HG03060 (cell line): ENCODE data around the gene DISP2.

Experiments
- ATAC-seq: cut with Tn5 transposase; IDR thresholded peaks from one replicate; pipeline ENCODE4 v1.9.1; 2021; ENCODE audit warnings: low read depth, moderate number of reproducible peaks; ENCODE audit not compliant: unreplicated experiment

The DISP2 gene

DNA sequence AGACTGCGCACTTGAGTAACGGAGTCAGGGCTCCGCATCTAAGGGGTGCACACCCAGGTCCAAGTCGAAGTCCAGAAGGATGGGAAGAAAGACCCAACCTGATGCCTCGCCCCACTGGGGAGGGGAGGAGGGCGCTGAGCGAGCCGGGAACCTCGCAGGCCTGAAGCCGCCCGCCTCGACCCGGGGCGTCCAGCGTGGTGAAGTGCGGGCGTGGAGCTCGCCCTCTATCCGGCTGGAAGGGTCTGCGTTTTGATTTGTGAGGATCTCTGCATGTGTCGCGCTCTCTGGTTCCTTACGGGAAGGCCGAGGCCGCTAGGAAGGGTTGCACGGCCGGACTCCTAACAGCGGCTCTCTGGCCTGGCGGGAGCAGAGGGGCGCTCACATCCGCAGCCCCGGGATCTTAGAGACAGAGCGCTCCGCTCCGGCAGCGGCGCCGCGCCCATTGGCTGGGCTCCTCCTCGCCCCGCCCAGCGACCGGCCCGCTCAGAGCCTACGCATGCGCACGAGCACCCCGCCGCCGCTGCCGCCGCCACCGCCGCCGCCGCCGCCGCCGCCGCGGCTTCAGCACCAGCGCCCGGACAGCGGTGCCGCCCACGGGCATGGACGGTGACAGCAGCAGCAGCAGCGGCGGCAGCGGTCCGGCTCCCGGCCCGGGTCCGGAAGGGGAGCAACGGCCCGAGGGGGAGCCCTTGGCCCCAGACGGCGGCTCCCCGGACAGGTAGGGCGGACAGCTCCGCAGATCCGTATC lies at the start of gene DISP2:
DISP2 (plus strand) TSS at position 497 of the 748 bp plus-strand sequence; CDS start at position 600, 103 bp downstream.
- ATAC-seq = peak; percentile 50

- no peak for ATAC-seq
Measured at GRCh38 chr15:40309344-40309862, 48.6 kb upstream of the DISP2 start.

GRCh38 chr15:40310001-40310959 lies 47.7 kb upstream of the DISP2 start:
- no peak for ATAC-seq

GRCh38 chr15:40310993-40311392 lies 47.0 kb upstream of the DISP2 start:
- ATAC-seq = no peak

DNA sequence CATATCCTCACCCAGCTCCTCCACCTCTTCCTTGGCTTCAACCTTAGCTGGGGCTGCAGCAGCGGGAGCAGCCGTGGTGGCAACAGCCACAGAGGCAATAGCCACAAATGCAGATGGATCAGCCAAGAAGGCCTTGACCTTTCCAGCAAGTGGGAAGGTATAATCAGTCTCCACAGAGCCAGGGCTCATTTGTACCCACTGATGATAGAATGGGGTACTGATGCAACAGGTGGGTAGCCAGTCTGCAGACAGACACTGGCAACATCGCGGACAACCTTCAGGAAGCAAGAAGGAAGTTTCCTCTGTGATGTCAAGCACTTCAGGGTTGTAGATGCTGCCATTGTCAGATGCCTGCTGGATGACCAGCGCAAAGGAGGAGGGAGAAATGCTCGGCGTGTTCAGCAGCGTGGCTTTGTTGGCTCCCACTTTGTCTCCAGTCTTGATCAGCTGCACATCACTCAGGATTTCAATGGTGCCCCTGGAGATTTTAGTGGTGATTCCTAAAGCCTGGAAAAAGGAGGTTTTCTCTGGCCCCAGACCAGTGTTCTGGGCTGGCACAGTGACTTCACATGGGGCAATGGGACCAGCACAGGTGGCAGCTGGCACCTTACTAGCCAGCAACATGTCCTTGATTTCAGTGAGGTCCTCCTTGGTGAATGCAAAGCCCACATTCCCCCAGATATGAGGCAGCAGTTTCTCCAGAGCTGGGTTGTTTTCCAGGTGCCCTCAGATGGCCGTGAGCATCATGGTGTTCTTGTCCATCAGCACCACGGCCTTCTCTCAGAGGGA lies 45.5 kb upstream of the DISP2 start:
- ATAC-seq = no peak

- ATAC-seq = no peak
Measured at GRCh38 chr15:40313531-40314398, 44.3 kb upstream of the DISP2 start.

DNA sequence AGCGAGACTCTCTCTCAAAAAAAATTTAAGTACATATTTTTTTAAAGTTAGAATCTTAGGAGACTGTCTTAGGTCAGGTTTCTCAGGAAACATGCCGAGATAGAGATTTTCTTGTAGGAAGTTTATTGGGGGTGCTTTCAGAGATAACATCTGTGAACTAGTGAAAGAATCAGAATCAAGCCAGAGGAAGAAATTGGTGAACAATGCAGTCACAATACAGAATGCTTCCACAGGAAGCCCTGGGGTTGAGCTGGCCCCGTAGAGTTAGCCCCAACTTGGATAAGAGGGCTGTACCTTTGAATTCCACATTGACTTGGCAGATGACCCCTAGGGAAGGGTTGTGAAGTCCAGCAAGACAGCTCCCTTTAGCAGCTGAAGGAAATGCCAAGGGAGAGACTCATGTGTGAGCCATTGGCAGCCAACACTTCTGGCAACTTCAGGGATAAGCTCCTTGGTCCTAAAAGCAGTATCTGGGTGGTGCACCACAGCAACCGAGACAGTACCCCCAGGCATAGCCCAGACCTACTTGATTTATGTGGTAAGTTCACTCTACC lies 43.2 kb upstream of the DISP2 start:
- ATAC-seq = no peak

DNA sequence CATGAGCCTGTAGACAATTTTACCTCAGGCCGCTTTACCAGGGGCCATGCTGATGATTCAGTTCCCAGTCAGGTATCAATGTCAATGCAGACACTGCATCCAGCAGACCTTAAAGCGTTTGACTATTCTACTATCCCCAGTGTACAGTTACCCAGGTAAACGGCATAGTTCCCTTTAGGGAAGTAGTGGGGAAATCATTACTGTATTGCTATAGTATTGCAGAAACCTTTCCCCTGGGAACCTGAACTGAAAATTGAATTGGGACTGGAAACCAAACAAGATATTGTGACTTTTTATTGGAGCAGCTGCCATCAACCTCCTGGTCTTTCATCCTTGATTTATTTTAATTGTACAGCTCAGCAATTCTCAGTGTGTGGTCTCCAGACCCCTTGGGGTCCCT lies 41.1 kb upstream of the DISP2 start:
- ATAC-seq = no peak

DNA sequence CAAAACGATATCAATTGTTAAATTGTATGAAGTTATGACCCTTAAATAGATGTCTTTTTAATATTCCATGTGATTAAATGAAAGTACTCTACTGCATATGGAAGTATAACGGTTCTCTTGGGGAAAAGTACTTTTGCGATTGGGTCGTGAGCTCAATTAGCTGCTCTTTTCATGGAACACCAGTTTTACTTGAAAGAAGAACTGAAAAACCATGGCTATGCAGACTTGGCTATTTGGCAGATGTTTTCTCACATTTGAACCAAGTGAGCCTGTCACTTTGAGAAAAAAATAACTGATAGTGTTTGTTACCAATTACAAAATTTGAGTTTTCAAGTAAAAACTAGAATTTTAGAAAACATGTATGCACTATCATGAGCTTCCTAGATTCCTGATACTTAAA lies 40.4 kb upstream of the DISP2 start:
- no peak for ATAC-seq

DNA sequence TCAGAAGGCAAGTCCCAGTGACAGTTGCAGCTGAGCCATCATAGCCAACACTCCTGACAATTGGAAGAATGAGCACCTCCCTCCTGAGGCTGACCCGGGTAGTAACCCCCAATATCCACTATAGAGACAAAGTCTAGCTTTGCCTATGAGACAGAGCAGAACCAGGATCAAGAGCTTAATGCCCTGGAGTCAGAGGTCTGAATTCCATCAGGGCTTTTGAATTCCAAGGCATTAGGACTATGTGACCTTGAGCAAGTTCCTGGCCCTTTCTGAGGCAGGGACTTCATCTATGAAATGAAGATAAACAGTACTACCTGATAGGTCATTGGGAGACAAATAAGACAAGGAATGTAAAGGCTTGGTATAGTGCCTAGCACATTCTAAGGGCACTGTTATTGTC lies 37.6 kb upstream of the DISP2 start:
- ATAC-seq = no peak

- ATAC-seq = no peak
Measured at GRCh38 chr15:40320931-40321371, 37.1 kb upstream of the DISP2 start.

DNA sequence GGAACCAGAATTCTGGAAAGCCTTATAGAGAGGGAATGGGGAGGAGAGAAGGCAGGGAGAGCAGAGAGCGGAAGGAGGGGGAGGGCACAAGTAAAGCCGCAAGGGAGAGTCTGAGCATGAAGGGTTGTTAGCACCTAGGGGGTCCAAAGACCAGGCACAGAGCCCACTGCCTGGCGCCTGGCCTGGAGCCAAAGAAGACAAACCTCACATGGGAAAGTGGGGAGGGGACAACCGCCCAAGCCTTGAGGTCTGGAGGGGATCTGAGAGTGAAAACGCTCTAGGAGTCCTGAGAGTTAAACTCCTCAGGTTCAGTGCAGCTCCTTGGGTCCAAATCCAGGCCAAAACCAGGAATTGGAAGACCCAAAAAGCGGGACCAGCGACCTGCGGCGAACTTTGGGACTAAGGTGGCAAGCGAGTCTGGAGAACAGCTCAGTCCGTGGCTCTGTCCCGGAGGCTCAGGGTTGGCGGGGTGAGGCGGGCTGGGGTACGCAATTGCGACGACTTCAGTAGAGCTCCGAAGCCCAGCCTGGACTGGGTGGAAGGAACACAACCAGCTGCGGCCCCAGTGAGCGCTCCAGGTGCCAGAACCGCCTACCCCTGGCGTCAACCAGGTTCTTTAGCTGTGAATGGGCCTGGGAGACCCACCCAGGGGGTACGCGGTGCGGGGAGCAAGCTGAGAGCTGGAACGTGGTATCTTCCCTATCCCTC lies 35.3 kb upstream of the DISP2 start:
- ATAC-seq = no peak

DNA sequence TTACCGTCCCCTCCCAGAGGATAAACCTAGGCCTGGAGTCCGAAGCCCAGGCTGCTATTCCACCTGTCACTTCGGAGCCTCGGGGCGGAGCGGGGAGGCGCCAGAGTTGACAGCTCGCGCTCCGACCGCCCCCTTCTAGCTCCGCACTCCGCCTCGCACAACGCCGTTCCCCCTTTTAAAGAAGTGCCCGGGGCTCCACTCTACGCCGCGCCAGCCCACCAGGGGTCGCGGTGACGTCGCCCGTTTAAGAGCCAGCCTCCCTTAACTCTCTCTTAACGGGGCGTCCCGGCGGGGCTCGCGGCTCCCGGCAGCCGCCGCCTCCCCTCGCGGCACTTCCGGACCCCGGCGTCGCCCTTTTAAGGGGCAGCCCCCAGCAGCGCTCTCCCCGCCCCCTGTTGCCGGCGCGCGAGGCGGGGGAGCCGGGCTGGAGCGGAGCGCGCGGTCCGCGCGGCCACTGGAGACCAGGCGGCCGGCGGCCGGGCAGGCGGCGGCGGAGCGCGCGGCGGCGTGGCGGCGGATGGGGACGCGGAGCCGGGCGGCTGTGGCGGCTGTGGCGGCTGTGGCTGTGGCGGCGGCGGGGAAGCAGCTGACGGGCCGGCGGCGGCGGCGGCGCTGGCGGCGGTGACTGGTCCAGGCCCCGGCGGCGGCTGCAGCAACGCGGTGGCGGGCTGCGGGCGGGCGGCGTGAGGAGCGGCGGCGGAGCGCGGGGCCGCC lies 34.6 kb upstream of the DISP2 start, which contains the start of gene INAFM2:
INAFM2 (plus strand) TSS at position 454 of the 714 bp plus-strand sequence. CDS start 364 bp downstream, outside the sequence.
- ATAC-seq = peak; percentile 73

DNA sequence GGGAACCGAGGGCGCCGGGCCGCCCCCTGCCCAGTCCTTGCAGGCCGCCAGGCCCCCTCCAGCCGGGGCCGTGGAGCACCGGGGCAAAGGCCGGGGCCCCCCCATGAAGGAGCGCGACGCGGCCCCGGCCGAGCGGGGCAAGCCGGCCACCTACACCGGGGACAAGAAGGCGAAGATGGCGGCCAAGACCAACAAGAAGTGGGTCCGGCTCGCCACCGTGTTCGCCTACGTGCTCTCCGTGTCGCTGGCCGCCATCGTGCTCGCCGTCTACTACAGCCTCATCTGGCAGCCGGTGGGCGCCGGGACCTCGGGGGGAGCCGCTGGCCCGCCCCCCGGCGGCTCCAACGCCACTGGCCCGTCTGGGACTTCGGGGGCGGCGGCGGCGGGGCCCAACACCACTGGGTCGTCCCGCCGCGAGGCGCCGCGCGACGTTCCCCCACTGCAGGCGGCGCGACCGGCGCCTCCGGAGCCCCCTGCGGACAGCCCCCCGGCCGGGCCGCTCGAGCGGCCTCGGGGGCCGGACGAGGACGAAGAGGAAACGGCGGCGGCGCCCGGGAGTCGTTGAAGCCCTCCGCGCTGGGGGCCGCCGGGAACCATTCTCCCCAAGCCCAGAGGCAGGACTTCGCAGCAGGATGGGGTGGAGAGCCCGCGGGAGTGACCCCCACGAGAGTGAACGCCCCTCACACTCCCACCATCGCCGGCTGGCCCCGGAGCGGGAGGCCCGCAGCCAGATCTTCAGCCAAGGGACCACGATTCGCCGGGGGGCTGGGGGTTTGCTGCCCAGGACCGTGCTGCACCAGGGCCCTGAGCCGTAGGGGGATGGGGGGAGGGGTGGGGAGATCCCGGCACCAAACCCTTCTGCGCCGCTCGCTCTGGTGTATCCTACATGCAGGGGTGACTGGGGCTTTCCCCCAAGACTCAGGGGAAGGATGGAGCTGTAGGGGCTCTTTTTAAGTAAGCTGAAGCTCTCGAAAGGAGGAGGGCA lies 33.8 kb upstream of the DISP2 start:
- ATAC-seq = no peak

- no peak for ATAC-seq
Measured at GRCh38 chr15:40325188-40325587, 32.8 kb upstream of the DISP2 start.

- no peak for ATAC-seq
Measured at GRCh38 chr15:40325700-40326099, 32.3 kb upstream of the DISP2 start.

DNA sequence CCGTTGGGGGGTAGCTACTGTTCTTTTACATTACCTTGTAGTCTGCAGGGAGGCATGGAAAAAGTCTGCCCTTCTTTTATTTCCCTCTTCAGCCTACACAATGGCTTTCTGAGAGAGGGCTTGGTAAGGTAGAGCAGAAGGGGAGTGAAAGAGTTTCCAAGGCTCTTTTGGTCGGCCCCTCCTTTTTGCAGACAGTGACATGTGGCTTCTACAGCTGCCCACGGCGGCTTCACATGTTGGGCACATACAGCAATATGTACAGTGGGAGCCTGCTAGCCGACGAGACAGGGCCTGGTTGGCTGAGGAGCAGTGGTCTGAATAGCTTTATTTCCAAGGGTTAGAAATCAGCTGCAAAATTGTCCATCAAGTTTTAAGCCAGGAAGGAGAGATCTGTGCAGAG lies 30.6 kb upstream of the DISP2 start:
- no peak for ATAC-seq
